Spleen (tissue), 11 donors: ENCODE measurements around the gene TRIM21. TPM values are rescaled to one million over a fixed set of nuclear protein-coding genes. Genes with fewer than 3 reads are reported as not detected.
"Not testable (repeated sequence)": the region's sequence is repeated elsewhere in the genome, so short reads cannot be mapped to it uniquely, and the experiment has no call there.

Experiments used
- DNase-seq: peaks from one replicate; pipeline ENCODE4 v3.0.0-alpha.2; 2020
- H3K27ac ChIP-seq, 8 donors: fragments of 200-600 bp; sonication (generic) in 7 of 8; 1 replicate in 4 of 8; 2 replicates in 4 of 8; pipeline versions ENCODE4 v1.5.0 to v1.8.0; 2016 to 2021; ENCODE audit warnings: inconsistent platforms in 4 of 8, mild to moderate bottlenecking in 4 of 8, moderate library complexity in 1 of 8
- H3K27me3 ChIP-seq, 7 donors: fragments of 200-600 bp; sonication (generic) in 6 of 7; replicated peaks in 1 of 7; 1 replicate in 4 of 7; 2 replicates in 3 of 7; pipeline versions ENCODE4 v1.5.0 to v1.8.0; 2016 to 2021; ENCODE audit warnings: inconsistent platforms in 3 of 7, mild to moderate bottlenecking in 1 of 7
- H3K36me3 ChIP-seq, 6 donors: fragments of 200-600 bp; sonication (generic) in 5 of 6; 1 replicate in 4 of 6; 2 replicates in 2 of 6; pipeline versions ENCODE4 v1.5.0 to v1.8.0; 2016 to 2021; ENCODE audit warnings: inconsistent platforms in 2 of 6
- H3K4me1 ChIP-seq, 6 donors: fragments of 200-600 bp; sonication (generic) in 5 of 6; 1 replicate in 3 of 6; 2 replicates in 3 of 6; pipeline versions ENCODE4 v1.5.0 to v1.8.0; 2016 to 2021; ENCODE audit warnings: inconsistent platforms in 3 of 6
- H3K4me3 ChIP-seq, 8 donors: fragments of 200-600 bp; sonication (generic) in 7 of 8; 1 replicate in 4 of 8; 2 replicates in 4 of 8; pipeline versions ENCODE4 v1.5.0 to v1.8.0; 2016 to 2021; ENCODE audit warnings: inconsistent platforms in 4 of 8, mild to moderate bottlenecking in 4 of 8, moderate library complexity in 2 of 8
- H3K9me3 ChIP-seq, 8 donors: fragments of 200-600 bp; sonication (generic) in 7 of 8; 1 replicate in 4 of 8; 2 replicates in 4 of 8; pipeline versions ENCODE4 v1.5.0 to v1.8.0; 2016 to 2021; ENCODE audit warnings: inconsistent platforms in 4 of 8
- POLR2A ChIP-seq, 3 donors: fragments of 450-650 bp; IDR thresholded peaks; one replicate each; pipeline ENCODE4 v1.5.1; 2017; ENCODE audit warnings: antibody characterized with exemption in 3 of 3, mild to moderate bottlenecking in 1 of 3
- POLR2AphosphoS5 ChIP-seq, 3 donors: sonication (generic); formaldehyde crosslinking; IDR thresholded peaks; one replicate each; pipeline ENCODE4 v1.5.1; 2017; ENCODE audit warnings: antibody characterized with exemption in 3 of 3
- WGBS, 5 donors: extraction: QIAGEN DNeasy Blood & Tissue Kit in 3 of 5; methylation state at CpG; one replicate each; pipeline versions ENCODE4 v1.1.5 to v1.1.7; 2013 to 2018; 5-methylcytosine and 5-hydroxymethylcytosine counted together
- intact Hi-C: fragments of 100-400 bp; cut with DNase I; formaldehyde crosslinking; loops from one replicate; pipeline ENCODE4 v1.15.0; 2023; ENCODE audit warnings: low total_unique reads
- polyA plus RNA-seq, 3 donors: library from polyadenylated mRNA; stranded (reverse); fragments of 200-250 nt; gene quantifications; one replicate each; pipeline ENCODE4 v1.2.1, GENCODE V29; 2013
- total RNA-seq, 7 donors: library from RNA; depleted of rRNA in 3 of 7; stranded (reverse); fragments of >200 nt in 3 of 7; fragmentation: NEBNext Ultra II Directional in 4 of 7; extraction: Animal tissue kit (Norgen Biotek cat#: 25700) in 4 of 7; gene quantifications; one replicate each; pipeline versions ENCODE4 v1.1.0 to v1.2.1, GENCODE V29; 2016 to 2021
- TF ChIP-seq, protein P1 (sequence below), 11 experiments: fragments of 200-600 bp in 7 of 11; fragments of 450-650 bp in 4 of 11; sonication (generic) in 4 of 11; IDR thresholded peaks in 8 of 11; conservative IDR thresholded peaks in 3 of 11; 1 replicate in 7 of 11; 2 replicates in 4 of 11; pipeline versions ENCODE4 v1.4.0 to v1.8.0; 2016 to 2021; ENCODE audit warnings: antibody characterized with exemption in 11 of 11, inconsistent platforms in 4 of 11, mild to moderate bottlenecking in 1 of 11
- donor health status: healthy with polysubstance abuse.
- donor health status: DM: no; HTN: no; CAD: no; lungs with moderate emphysema.
- donor health status: DM: no; HTN: no; CAD: no.
- donor health status: Bipolar disorder and iron deficiency.
- donor health status: healthy.
- donor health status: DM: no; HTN: no; CAD: no.
- donor health status: DM: yes; HTN: yes; CAD: no.

Gene TRIM21
- total and polyA plus RNA-seq, 10 donors = 20.3 to 43.3 (median 31.7) TPM

DNA sequence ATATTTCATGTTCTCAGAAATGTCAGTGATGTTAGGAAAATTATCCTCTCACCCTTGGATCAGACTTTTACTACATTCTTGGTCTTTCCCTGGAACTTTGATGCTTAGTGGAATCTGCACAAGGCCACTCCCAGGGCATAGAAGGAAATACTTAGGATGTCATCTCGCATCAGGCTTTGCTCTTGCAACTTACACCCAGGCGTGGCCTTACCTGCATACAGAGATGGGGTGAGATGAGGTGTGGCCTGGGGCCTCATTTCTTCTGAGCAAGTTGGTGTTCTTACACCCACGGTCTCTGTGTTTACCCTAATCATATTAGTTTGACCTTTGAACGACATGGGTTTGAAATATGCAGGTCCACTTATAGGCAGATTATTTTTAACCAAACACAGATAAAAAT lies 36.5 kb upstream of the TRIM21 start:
- 75 to 87% (median 78%) methylated on average over 4 of the region's 4 CpGs for WGBS, 5 donors
- intact Hi-C loops = no loop called here

DNA sequence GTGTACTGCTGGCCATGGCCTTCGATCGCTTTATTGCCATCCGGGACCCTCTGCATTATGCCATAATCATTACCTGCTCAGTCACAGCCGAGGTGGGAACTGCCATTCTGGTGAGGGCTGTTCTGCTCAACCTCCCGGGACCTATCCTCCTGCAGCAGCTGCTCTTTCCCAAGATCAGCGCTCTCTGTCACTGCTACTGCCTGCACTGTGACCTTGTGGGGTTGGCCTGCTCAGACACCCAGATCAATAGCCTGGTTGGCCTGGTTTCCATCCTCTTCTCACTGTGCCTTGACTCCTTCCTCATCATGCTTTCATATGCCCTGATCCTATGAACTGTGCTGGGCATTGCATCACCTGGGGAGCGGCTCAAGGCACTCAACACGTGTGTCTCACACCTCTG lies 24.9 kb upstream of the TRIM21 start:
- Histone ChIP-seq H3K9me3 (no peaks in the 10 kb centered on the region), H3K4me1 (no peaks in the 10 kb centered on the region), H3K36me3 (no peaks in the 10 kb centered on the region), H3K27ac (no peak overlapping the region), H3K4me3 (no peak overlapping the region), H3K27me3 (no peaks in the 10 kb centered on the region)
- 79 to 83% (median 81%) methylated on average over 8 of the region's 8 CpGs for WGBS, 5 donors
- intact Hi-C loops = no loop called here
- TF ChIP-seq POLR2A (IDR thresholded peaks at IDR 0.05) (no peak), POLR2AphosphoS5 (IDR thresholded peaks at IDR 0.05) (no peak)
- TF ChIP-seq, protein P1, sequence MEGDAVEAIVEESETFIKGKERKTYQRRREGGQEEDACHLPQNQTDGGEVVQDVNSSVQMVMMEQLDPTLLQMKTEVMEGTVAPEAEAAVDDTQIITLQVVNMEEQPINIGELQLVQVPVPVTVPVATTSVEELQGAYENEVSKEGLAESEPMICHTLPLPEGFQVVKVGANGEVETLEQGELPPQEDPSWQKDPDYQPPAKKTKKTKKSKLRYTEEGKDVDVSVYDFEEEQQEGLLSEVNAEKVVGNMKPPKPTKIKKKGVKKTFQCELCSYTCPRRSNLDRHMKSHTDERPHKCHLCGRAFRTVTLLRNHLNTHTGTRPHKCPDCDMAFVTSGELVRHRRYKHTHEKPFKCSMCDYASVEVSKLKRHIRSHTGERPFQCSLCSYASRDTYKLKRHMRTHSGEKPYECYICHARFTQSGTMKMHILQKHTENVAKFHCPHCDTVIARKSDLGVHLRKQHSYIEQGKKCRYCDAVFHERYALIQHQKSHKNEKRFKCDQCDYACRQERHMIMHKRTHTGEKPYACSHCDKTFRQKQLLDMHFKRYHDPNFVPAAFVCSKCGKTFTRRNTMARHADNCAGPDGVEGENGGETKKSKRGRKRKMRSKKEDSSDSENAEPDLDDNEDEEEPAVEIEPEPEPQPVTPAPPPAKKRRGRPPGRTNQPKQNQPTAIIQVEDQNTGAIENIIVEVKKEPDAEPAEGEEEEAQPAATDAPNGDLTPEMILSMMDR (IDR thresholded peaks at IDR 0.05 in 8 of 11, conservative IDR thresholded peaks at IDR 0.05 in 3 of 11) = no peak
- DNase-seq = no peak

More for the DNA sequence above, 36.5 kb upstream of the TRIM21 start:
- Histone ChIP-seq H3K9me3 (no peaks in the 10 kb centered on the region), H3K27me3 (no peaks in the 10 kb centered on the region), H3K4me1 (peaks cover 0 to 12% (median 0%) of the 10 kb centered on the region in 6 donors), H3K27ac (no peak overlapping the region), H3K4me3 (no peak overlapping the region), H3K36me3 (no peaks in the 10 kb centered on the region)
- TF ChIP-seq, protein P1 (IDR thresholded peaks at IDR 0.05 in 8 of 11, conservative IDR thresholded peaks at IDR 0.05 in 3 of 11) = no peak
- TF ChIP-seq POLR2A (IDR thresholded peaks at IDR 0.05) (no peak), POLR2AphosphoS5 (IDR thresholded peaks at IDR 0.05) (no peak)
- no peak for DNase-seq

DNA sequence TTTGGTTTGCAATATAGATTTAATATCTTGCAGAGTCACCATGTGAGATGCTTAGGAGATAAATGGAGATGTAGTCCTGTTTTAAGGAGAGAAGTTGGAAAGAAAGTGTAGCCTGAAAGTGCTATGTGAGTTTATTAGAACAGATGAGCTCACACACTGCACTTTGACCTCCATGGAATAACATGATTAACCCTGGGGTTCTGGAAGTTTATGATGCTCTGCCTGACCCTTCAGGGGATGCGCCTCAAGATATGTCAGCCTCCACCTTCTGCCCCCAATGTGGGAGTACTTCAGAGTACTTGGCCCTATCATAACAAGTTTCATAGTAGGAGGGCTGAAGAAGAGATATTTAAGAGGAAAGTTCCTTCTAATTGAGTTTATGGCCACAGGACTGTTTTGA lies 23.3 kb upstream of the TRIM21 start:
- WGBS, 5 donors = 69 to 88% (median 78%) methylated on average over 1 of the region's 1 CpG
- H3K9me3 ChIP-seq = no peaks in the 10 kb centered on the region

DNA sequence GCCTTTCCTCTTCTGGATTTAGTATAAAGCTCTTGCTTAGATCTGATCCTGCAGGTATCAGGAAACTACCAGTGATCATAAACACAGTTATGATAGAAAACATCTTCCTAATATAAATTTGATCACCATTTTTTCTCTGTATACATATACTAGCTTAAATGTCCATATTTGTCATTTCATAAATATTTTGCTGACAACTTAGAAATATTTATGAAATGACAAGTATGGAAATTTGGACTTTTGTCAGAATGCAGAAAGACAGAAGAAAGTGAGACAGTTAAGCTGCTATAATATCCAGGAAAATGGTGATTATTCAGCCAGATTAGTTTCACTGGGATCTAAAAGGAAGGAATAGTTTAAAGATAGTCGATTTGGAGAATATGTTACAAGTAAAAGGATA lies 22.8 kb upstream of the TRIM21 start:
- no peak overlapping the region for H3K4me3 ChIP-seq
- H3K9me3 ChIP-seq = no peaks in the 10 kb centered on the region
- no peak for DNase-seq
- WGBS, 5 donors = 40 to 62% (median 55%) methylated on average over 1 of the region's 1 CpG
- no peaks in the 10 kb centered on the region for H3K27me3 ChIP-seq
- intact Hi-C loops = no loop called here
- no peak overlapping the region for H3K27ac ChIP-seq
- no peaks in the 10 kb centered on the region for H3K4me1 ChIP-seq
- no peak for TF ChIP-seq POLR2AphosphoS5 (IDR thresholded peaks at IDR 0.05)
- no peak for TF ChIP-seq POLR2A (IDR thresholded peaks at IDR 0.05)
- TF ChIP-seq, protein P1 (IDR thresholded peaks at IDR 0.05 in 8 of 11, conservative IDR thresholded peaks at IDR 0.05 in 3 of 11) = no peak
- H3K36me3 ChIP-seq = no peaks in the 10 kb centered on the region

More for the DNA sequence above, 23.3 kb upstream of the TRIM21 start:
- no peak for DNase-seq
- TF ChIP-seq POLR2A (IDR thresholded peaks at IDR 0.05) (no peak), POLR2AphosphoS5 (IDR thresholded peaks at IDR 0.05) (no peak)
- TF ChIP-seq, protein P1 (IDR thresholded peaks at IDR 0.05 in 8 of 11, conservative IDR thresholded peaks at IDR 0.05 in 3 of 11) = no peak
- Histone ChIP-seq H3K27ac (no peak overlapping the region), H3K27me3 (no peaks in the 10 kb centered on the region), H3K4me3 (no peak overlapping the region), H3K36me3 (no peaks in the 10 kb centered on the region), H3K4me1 (no peaks in the 10 kb centered on the region)
- intact Hi-C loops = no loop called here

DNA sequence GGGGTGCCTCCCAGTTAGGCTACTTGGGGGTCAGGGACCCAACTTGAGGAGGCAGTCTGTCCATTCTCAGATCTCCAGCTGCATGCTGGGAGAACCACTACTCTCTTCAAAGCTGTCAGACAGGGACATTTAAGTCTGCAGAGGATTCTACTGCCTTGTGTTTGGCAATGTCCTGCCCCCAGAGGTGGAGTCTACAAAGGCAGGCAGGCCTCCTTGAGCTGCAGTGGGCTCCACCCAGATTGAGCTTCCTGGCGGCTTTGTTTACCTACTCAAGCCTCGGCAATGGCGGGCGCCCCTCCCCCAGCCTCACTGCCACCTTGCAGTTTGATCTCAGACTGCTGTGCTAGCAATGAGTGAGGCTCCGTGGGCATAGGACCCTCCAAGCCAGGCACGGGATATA lies 12.7 kb upstream of the TRIM21 start:
- H3K4me1 ChIP-seq, H3K4me3 ChIP-seq, H3K27me3 ChIP-seq, H3K36me3 ChIP-seq, DNase-seq, H3K27ac ChIP-seq, H3K9me3 ChIP-seq, intact Hi-C loops: not testable (repeated sequence)
- WGBS, 5 donors = 81 to 92% (median 90%) methylated on average over 5 to 6 of the region's 6 CpGs; no CpG with 5 or more reads in 1 of the 5 donors
